GM18951 (cell line): Measurements from ENCODE around the gene FBXO36.
A peak's percentile ranks its signal among the peaks of the same experiment; 100 is the strongest.

Experiments used
- POLR2A ChIP-seq: IDR thresholded peaks from 4 replicates; pipeline ENCODE4 v1.6.1; 2011; ENCODE audit warnings: mild to moderate bottlenecking; ENCODE audit not compliant: insufficient read length, insufficient read depth; ENCODE audit errors: extremely low read depth
- in situ Hi-C: fragments of 300-500 bp; cut with MboI; formaldehyde crosslinking; loops from one replicate; pipeline ENCODE4 v1.12.0; 2022; ENCODE audit warnings: low sequenced_read_pairs, mixed read lengths, inconsistent platforms; ENCODE audit not compliant: unreplicated experiment

Gene FBXO36

GRCh38 chr2:229922449-229923386 is at the start of gene FBXO36:
Gene FBXO36, plus strand, starts transcription at chr2:229922503. Its CDS starts 11 bp downstream, at chr2:229922514.
- in situ Hi-C loops = no loop called here
- peak; percentile 10 for TF ChIP-seq POLR2A

- TF ChIP-seq POLR2A = no peak
- in situ Hi-C loops = no loop called here
Observed at GRCh38 chr2:229873123-229873581, 49.2 kb upstream of the FBXO36 start.

- in situ Hi-C loops = no loop called here
- TF ChIP-seq POLR2A = no peak
Observed at GRCh38 chr2:229874647-229875046, 47.7 kb upstream of the FBXO36 start.

- no peak for TF ChIP-seq POLR2A
- in situ Hi-C loops = no loop called here
Observed at GRCh38 chr2:229875549-229875948, 46.8 kb upstream of the FBXO36 start.

GRCh38 chr2:229879191-229879950 is 42.9 kb upstream of the FBXO36 start:
- in situ Hi-C loops = no loop called here
- no peak for TF ChIP-seq POLR2A

GRCh38 chr2:229880892-229881586 is 41.3 kb upstream of the FBXO36 start:
- in situ Hi-C loops = no loop called here
- TF ChIP-seq POLR2A = no peak

- TF ChIP-seq POLR2A = no peak
- in situ Hi-C loops = no loop called here
Observed at GRCh38 chr2:229882583-229882982, 39.7 kb upstream of the FBXO36 start.

- TF ChIP-seq POLR2A = no peak
- in situ Hi-C loops = no loop called here
Observed at GRCh38 chr2:229884775-229885699, 37.3 kb upstream of the FBXO36 start.

- no peak for TF ChIP-seq POLR2A
- in situ Hi-C loops = no loop called here
Observed at GRCh38 chr2:229887441-229887840, 34.9 kb upstream of the FBXO36 start.

- in situ Hi-C loops = no loop called here
- no peak for TF ChIP-seq POLR2A
Observed at GRCh38 chr2:229888031-229888430, 34.3 kb upstream of the FBXO36 start.

- in situ Hi-C loops = no loop called here
- TF ChIP-seq POLR2A = no peak
Observed at GRCh38 chr2:229889023-229889422, 33.3 kb upstream of the FBXO36 start.

- in situ Hi-C loops = no loop called here
- no peak for TF ChIP-seq POLR2A
Observed at GRCh38 chr2:229896857-229897256, 25.4 kb upstream of the FBXO36 start.

GRCh38 chr2:229899604-229900003 is 22.7 kb upstream of the FBXO36 start:
- TF ChIP-seq POLR2A = no peak
- in situ Hi-C loops = loop anchor here (10.0 kb wide), 1 partner anchor 95 kb away; no protein-coding TSS in a partner anchor
